GM21367 (cell line): Measurements from ENCODE around the gene BMPR1B.

Experiments
- ATAC-seq: cut with Tn5 transposase; IDR thresholded peaks from one replicate; pipeline ENCODE4 v1.9.1; 2021; ENCODE audit not compliant: unreplicated experiment

Gene BMPR1B

GRCh38 chr4:94905511-94905910 is 147.8 kb downstream of the BMPR1B start:
- no peak for ATAC-seq

GRCh38 chr4:94909645-94910044 is 151.9 kb downstream of the BMPR1B start:
- ATAC-seq: no peak

GRCh38 chr4:94911106-94911505 is 153.4 kb downstream of the BMPR1B start:
- ATAC-seq: no peak

GRCh38 chr4:94912606-94913005 is 154.9 kb downstream of the BMPR1B start:
- no peak for ATAC-seq

GRCh38 chr4:94913316-94913715 is 155.6 kb downstream of the BMPR1B start:
- peak; percentile 57 for ATAC-seq

GRCh38 chr4:94917146-94917545 is 159.4 kb downstream of the BMPR1B start:
- ATAC-seq: no peak

- ATAC-seq: no peak
Measured at GRCh38 chr4:94918543-94918942, 160.8 kb downstream of the BMPR1B start.

- no peak for ATAC-seq
Measured at GRCh38 chr4:94920369-94920768, 162.6 kb downstream of the BMPR1B start.

GRCh38 chr4:94924566-94924965 is 166.8 kb downstream of the BMPR1B start:
- no peak for ATAC-seq

- no peak for ATAC-seq
Measured at GRCh38 chr4:94925764-94926347, 168.1 kb downstream of the BMPR1B start.

GRCh38 chr4:94926936-94927335 is 169.2 kb downstream of the BMPR1B start:
- no peak for ATAC-seq

GRCh38 chr4:94927696-94928095 is 169.9 kb downstream of the BMPR1B start:
- no peak for ATAC-seq

- no peak for ATAC-seq
Measured at GRCh38 chr4:94929696-94930095, 171.9 kb downstream of the BMPR1B start.

- no peak for ATAC-seq
Measured at GRCh38 chr4:94931626-94932025, 173.9 kb downstream of the BMPR1B start.

GRCh38 chr4:94932366-94932765 is 174.6 kb downstream of the BMPR1B start:
- no peak for ATAC-seq

- no peak for ATAC-seq
Measured at GRCh38 chr4:94933799-94934198, 176.0 kb downstream of the BMPR1B start.

- no peak for ATAC-seq
Measured at GRCh38 chr4:94934201-94934600, 176.4 kb downstream of the BMPR1B start.

- ATAC-seq: no peak
Measured at GRCh38 chr4:94934864-94935263, 177.1 kb downstream of the BMPR1B start.

- no peak for ATAC-seq
Measured at GRCh38 chr4:94936854-94937253, 179.1 kb downstream of the BMPR1B start.

GRCh38 chr4:94939791-94940519 is 182.2 kb downstream of the BMPR1B start:
- no peak for ATAC-seq

GRCh38 chr4:94940520-94940908 is 182.8 kb downstream of the BMPR1B start:
- ATAC-seq: no peak

- no peak for ATAC-seq
Measured at GRCh38 chr4:94941706-94942105, 184.0 kb downstream of the BMPR1B start.

- no peak for ATAC-seq
Measured at GRCh38 chr4:94944726-94945125, 187.0 kb downstream of the BMPR1B start.
